K562 (cell line): Measurements from ENCODE around the gene SLC34A3. TPM values are rescaled to one million over a fixed set of nuclear protein-coding genes. Genes with fewer than 3 reads are reported as not detected.

Experiments used
- XRCC4 ChIP-seq: IDR thresholded peaks from one replicate; pipeline ENCODE4 v1.6.1; 2011; ENCODE audit not compliant: insufficient read depth, insufficient read length; ENCODE audit errors: extremely low read depth
- polyA plus RNA-seq, 8 experiments: library from polyadenylated mRNA; depleted of rRNA in 4 of 8; stranded (reverse) in 5 of 8; unstranded in 3 of 8; fragments of >200 nt; fragmentation: Nextera tagmentation in 2 of 8; fragmentation: Illumina TruSeq in 1 of 8; extraction: Ambion mirVana in 2 of 8; extraction: Trizol in 1 of 8; gene quantifications; 2 replicates each; pipeline versions ENCODE4 v1.2.1 to v1.2.3, GENCODE V29; 2011 to 2014; ENCODE audit warnings: inconsistent platforms in 1 of 8, missing spikeins in 1 of 8
- total RNA-seq, 7 experiments: library from RNA; depleted of rRNA in 6 of 7; stranded (reverse); fragments of >200 nt in 6 of 7; fragmentation: Illumina TruSeq in 2 of 7; extraction: Trizol in 2 of 7; gene quantifications; 2 replicates each; pipeline versions ENCODE4 v1.2.1 to v1.2.3, GENCODE V29; 2011 to 2021; ENCODE audit warnings: low replicate concordance in 1 of 7
- TF ChIP-seq, protein P1 (sequence below): IDR thresholded peaks from 2 replicates; pipeline ENCODE4 v1.6.1; 2014; ENCODE audit warnings: antibody characterized with exemption
- TF ChIP-seq, protein P2 (sequence below): sonication (generic); formaldehyde crosslinking; IDR thresholded peaks from 2 replicates; pipeline ENCODE4 v1.8.0; 2022; ENCODE audit warnings: missing genetic modification reagents, mild to moderate bottlenecking, moderate library complexity, borderline replicate concordance
- TF ChIP-seq, protein P3 (sequence below): fragments of 250-450 bp; sonication (Bioruptor Pico); IDR thresholded peaks from 2 replicates; pipeline ENCODE4 v1.8.0; 2021; ENCODE audit warnings: moderate library complexity, mild to moderate bottlenecking, inconsistent platforms
- TF ChIP-seq, protein P4 (sequence below): fragments of 450-650 bp; formaldehyde crosslinking; IDR thresholded peaks from 2 replicates; pipeline ENCODE4 v1.4.0; 2022; ENCODE audit warnings: mild to moderate bottlenecking, moderate library complexity
- TF ChIP-seq, protein P5 (sequence below), 2 experiments: fragments of 450-650 bp; IDR thresholded peaks; 2 replicates each; pipeline ENCODE4 v1.6.1; 2016; ENCODE audit warnings: mild to moderate bottlenecking in 2 of 2, borderline replicate concordance in 1 of 2, low read depth in 1 of 2, moderate library complexity in 1 of 2

SLC34A3 gene
- total and polyA plus RNA-seq, 9 of the 15 experiments (the other 6 are each of a cell fraction or from before 2014, with no cell fraction given): not detected

DNA sequence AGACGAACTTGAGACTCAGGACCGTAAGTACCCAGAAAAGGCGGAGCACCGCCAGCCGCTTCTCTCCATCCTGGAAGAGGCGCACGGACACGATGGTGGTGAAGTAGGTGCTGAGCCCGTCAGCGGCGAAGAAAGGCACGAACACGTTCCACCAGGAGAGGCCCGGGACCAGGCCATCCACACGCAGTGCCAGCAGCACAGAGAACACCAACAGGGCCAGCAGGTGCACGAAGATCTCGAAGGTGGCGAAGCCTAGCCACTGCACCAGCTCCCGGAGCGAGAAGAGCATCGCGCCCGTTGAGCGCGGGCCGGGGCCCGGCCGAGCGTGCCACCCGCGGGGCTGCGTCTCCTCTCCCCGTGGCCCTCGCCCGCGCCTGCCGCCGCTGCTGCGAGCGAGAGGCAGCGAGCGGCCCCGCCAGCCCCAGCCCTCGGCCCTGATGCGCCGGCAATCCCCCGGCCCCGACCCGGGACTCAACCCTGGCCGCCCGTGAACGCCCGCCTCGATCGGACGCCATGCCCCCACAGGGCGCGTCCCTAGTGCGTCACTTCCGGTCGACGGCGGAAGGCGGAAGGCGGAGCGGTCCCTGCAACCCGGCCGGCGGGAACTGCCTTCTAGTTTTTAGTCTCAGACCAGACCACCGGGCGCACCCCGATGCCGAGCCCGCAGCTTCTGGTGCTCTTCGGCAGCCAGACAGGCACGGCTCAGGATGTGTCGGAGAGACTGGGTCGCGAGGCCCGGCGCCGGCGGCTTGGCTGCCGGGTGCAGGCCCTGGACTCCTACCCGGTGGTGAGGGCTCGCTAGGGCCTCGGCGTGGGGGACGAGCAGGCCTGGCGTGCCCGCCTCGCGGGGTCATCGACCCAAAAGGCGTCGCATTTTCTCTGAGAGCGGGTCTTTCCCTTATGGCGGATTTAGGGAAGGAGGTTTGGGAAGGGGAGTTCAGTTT, 25.3 kb upstream of the SLC34A3 start, which contains the start of the genes NDOR1 and TMEM203 (continued):
- TF ChIP-seq, protein P1, sequence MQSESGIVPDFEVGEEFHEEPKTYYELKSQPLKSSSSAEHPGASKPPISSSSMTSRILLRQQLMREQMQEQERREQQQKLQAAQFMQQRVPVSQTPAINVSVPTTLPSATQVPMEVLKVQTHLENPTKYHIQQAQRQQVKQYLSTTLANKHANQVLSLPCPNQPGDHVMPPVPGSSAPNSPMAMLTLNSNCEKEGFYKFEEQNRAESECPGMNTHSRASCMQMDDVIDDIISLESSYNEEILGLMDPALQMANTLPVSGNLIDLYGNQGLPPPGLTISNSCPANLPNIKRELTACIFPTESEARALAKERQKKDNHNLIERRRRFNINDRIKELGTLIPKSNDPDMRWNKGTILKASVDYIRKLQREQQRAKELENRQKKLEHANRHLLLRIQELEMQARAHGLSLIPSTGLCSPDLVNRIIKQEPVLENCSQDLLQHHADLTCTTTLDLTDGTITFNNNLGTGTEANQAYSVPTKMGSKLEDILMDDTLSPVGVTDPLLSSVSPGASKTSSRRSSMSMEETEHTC: no peak
- TF ChIP-seq, protein P2, sequence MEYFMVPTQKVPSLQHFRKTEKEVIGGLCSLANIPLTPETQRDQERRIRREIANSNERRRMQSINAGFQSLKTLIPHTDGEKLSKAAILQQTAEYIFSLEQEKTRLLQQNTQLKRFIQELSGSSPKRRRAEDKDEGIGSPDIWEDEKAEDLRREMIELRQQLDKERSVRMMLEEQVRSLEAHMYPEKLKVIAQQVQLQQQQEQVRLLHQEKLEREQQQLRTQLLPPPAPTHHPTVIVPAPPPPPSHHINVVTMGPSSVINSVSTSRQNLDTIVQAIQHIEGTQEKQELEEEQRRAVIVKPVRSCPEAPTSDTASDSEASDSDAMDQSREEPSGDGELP (CRISPR knock-in tag): peak; percentile 54; the same call in 1 of the 2 replicates
- TF ChIP-seq XRCC4: no peak
- TF ChIP-seq, protein P3, sequence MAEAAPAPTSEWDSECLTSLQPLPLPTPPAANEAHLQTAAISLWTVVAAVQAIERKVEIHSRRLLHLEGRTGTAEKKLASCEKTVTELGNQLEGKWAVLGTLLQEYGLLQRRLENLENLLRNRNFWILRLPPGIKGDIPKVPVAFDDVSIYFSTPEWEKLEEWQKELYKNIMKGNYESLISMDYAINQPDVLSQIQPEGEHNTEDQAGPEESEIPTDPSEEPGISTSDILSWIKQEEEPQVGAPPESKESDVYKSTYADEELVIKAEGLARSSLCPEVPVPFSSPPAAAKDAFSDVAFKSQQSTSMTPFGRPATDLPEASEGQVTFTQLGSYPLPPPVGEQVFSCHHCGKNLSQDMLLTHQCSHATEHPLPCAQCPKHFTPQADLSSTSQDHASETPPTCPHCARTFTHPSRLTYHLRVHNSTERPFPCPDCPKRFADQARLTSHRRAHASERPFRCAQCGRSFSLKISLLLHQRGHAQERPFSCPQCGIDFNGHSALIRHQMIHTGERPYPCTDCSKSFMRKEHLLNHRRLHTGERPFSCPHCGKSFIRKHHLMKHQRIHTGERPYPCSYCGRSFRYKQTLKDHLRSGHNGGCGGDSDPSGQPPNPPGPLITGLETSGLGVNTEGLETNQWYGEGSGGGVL (CRISPR knock-in tag): no peak
- TF ChIP-seq, protein P4, sequence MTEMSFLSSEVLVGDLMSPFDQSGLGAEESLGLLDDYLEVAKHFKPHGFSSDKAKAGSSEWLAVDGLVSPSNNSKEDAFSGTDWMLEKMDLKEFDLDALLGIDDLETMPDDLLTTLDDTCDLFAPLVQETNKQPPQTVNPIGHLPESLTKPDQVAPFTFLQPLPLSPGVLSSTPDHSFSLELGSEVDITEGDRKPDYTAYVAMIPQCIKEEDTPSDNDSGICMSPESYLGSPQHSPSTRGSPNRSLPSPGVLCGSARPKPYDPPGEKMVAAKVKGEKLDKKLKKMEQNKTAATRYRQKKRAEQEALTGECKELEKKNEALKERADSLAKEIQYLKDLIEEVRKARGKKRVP (CRISPR knock-in tag): no peak
- TF ChIP-seq, protein P5, sequence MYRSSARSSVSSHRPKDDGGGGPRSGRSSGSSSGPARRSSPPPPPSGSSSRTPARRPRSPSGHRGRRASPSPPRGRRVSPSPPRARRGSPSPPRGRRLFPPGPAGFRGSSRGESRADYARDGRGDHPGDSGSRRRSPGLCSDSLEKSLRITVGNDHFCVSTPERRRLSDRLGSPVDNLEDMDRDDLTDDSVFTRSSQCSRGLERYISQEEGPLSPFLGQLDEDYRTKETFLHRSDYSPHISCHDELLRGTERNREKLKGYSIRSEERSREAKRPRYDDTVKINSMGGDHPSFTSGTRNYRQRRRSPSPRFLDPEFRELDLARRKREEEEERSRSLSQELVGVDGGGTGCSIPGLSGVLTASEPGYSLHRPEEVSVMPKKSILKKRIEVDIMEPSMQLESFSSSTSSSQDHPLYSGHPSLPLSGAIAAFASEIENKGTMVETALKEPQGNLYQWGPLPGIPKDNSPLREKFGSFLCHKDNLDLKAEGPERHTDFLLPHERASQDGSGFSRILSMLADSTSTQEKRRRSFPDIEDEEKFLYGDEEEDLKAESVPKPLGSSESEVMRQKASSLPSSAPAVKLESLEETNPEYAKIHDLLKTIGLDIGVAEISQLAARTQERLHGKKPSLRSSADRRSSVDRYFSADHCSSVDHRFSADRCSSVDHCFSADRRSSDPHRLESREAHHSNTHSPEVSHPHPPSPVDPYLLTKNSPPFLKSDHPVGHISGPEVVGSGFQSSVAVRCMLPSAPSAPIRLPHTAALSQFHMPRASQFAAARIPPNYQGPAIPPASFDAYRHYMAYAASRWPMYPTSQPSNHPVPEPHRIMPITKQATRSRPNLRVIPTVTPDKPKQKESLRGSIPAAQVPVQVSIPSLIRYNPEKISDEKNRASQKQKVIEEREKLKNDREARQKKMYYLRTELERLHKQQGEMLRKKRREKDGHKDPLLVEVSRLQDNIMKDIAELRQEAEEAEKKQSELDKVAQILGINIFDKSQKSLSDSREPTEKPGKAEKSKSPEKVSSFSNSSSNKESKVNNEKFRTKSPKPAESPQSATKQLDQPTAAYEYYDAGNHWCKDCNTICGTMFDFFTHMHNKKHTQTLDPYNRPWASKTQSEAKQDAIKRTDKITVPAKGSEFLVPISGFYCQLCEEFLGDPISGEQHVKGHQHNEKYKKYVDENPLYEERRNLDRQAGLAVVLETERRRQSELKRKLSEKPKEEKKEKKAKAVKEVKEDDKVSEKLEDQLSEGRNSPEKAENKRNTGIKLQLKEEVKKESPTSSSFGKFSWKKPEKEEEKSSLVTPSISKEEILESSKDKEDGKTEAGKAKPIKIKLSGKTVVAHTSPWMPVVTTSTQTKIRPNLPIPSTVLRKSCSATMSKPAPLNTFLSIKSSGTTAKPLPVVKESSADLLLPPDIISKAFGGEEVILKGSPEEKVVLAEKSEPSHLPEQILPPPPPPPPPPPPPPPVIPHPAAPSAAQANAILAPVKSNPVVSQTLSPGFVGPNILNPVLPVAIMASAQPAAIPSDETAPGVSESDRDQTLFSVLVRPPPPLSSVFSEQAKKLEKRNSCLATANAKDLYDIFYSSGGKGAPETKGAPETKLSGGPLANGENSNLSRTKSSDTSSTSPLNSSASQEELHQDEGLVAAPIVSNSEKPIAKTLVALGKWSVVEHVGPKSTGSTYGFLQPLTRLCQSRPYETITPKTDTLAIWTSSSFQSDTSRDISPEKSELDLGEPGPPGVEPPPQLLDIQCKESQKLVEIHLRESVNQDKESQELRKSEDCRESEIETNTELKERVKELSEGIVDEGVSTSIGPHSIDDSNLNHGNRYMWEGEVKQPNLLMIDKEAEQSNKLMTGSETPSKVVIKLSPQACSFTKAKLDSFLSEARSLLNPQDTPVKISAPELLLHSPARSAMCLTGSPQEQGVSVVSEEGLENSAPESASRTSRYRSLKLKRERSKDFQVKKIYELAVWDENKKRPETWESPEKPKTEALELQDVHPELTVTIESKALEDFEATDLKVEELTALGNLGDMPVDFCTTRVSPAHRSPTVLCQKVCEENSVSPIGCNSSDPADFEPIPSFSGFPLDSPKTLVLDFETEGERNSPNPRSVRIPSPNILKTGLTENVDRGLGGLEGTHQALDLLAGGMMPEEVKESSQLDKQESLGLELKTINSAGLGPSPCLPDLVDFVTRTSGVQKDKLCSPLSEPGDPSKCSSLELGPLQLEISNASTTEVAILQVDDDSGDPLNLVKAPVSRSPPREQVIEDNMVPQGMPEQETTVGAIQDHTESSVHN (IDR thresholded peaks at IDR 0.05; ENCODE audit: borderline replicate concordance in 1 of 2, low read depth in 1 of 2): no peak
